ENCODE measurements around the gene OR52J3.

DNA sequence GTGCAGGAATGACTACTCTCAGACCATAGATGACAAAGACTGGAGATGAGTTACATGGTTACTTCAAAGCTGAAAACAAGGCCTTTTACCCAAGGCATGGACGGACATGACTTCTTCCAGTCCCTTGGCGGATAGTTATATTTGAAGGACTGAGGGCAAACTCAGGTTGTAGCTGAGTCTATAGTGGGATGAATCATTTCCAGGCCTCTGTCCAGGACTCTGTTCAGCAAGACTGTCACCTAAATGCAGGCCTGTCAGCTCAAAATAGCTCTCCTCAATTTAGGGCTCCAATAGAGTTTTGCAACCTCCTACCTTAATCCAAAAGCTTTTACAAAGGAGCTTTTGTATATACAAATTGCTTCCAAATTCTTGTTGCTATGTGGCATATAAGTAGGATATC, 24.3 kb upstream of the OR52J3 start:
- TF ChIP-seq, protein P1, sequence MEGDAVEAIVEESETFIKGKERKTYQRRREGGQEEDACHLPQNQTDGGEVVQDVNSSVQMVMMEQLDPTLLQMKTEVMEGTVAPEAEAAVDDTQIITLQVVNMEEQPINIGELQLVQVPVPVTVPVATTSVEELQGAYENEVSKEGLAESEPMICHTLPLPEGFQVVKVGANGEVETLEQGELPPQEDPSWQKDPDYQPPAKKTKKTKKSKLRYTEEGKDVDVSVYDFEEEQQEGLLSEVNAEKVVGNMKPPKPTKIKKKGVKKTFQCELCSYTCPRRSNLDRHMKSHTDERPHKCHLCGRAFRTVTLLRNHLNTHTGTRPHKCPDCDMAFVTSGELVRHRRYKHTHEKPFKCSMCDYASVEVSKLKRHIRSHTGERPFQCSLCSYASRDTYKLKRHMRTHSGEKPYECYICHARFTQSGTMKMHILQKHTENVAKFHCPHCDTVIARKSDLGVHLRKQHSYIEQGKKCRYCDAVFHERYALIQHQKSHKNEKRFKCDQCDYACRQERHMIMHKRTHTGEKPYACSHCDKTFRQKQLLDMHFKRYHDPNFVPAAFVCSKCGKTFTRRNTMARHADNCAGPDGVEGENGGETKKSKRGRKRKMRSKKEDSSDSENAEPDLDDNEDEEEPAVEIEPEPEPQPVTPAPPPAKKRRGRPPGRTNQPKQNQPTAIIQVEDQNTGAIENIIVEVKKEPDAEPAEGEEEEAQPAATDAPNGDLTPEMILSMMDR (IDR thresholded peaks at IDR 0.05) = no peak
- TF ChIP-seq POLR2A (IDR thresholded peaks at IDR 0.05) = no peak
